ENCODE results near the gene SLK.

SLK gene

DNA sequence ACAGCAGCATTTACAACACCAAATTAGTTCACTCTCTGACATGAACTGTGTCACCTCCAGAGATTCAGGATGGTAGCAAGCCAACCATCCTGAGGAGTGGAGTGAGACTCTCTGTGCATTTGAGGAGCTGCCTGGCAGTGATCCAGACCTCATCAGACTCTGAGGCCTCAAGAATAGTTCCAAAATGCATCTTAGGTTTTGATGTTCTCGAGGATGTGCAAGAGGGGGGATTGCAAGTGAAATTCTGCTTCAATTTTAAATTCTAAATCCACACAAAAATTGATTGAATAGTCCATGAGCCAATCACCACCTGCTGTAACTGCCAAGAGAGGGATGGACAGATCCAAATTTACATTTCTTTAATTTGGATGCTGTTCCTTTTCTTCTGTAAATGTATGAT lies 49.7 kb downstream of the SLK start:
- H2BK12ac ChIP-seq (ENCODE audit: low read length), result no peak overlapping the region
- no peak overlapping the region for H3K18ac ChIP-seq (ENCODE audit: low read length)
- no peaks in the 10 kb centered on the region for H3K27me3 ChIP-seq (ENCODE audit: insufficient read depth, low read length)
- H4K91ac ChIP-seq (ENCODE audit: low read depth, low read length), result no peak overlapping the region
- H3K14ac ChIP-seq (ENCODE audit: low read length), result no peak overlapping the region
- no peaks in the 10 kb centered on the region for H3K79me2 ChIP-seq (ENCODE audit: control insufficient read depth, insufficient read depth, low read length, poor library complexity)
- H3K23ac ChIP-seq (ENCODE audit: low read length), result no peak overlapping the region
- no peak overlapping the region for H2AK5ac ChIP-seq (ENCODE audit: low read length)
- no peak overlapping the region for H2BK120ac ChIP-seq (ENCODE audit: insufficient read depth, low read length, poor library complexity)
- no peak overlapping the region for H3K9ac ChIP-seq (ENCODE audit: low read length)
- H3K4ac ChIP-seq (ENCODE audit: low read depth, low read length), result no peak overlapping the region
- H4K8ac ChIP-seq (ENCODE audit: low read depth, low read length), result no peak overlapping the region
- DNase-seq, result no peak
- H3K9me3 ChIP-seq (ENCODE audit: insufficient read depth, low read depth, low read length), result no peaks in the 10 kb centered on the region
- H3K4me3 ChIP-seq (ENCODE audit: low read depth, low read length), result no peak overlapping the region
- H3K36me3 ChIP-seq (ENCODE audit: control insufficient read depth in 1 of 2, insufficient read depth in 2 of 2, low read length in 2 of 2), result peaks cover 7 to 19% of the 10 kb centered on the region in 2 experiments
- no peaks in the 10 kb centered on the region for H3K79me1 ChIP-seq (ENCODE audit: low read length)
- no peak overlapping the region for H4K12ac ChIP-seq (ENCODE audit: low read depth, low read length)
- H2BK5ac ChIP-seq (ENCODE audit: low read depth, low read length, poor library complexity), result no peak overlapping the region
- H3K27ac ChIP-seq (ENCODE audit: low read depth, low read length), result no peak overlapping the region
- H3K4me2 ChIP-seq (ENCODE audit: low read length), result no peak overlapping the region
- no peak overlapping the region for H2AFZ ChIP-seq (ENCODE audit: insufficient read depth, low read length, poor library complexity)
- WGBS (ENCODE audit: extremely low coverage, insufficient coverage, insufficient read length), result no CpG with 5 or more reads among the region's 1 CpG
- H3K4me1 ChIP-seq (ENCODE audit: control insufficient read depth in 1 of 2, insufficient read depth in 2 of 2, low read length in 2 of 2), result no peaks in the 10 kb centered on the region

DNA sequence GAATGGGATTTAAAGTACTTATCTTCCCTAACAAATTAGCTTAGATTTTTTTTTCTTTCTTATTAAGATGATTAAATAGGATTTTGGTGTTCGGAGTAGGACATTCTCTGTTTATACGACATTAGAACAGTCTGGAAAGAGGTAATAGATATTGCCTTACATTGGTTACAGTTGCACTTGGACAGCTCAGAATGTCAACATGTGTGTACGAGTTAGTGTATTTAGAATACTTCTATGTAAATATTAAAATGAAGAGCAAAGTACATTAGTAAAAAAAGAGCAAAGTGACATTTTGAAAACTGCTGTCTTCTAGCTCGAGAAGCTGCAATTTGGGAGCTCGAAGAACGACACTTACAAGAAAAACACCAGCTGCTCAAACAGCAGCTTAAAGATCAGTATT lies 51.5 kb downstream of the SLK start:
- no CpG with 5 or more reads among the region's 6 CpGs for WGBS (ENCODE audit: extremely low coverage, insufficient coverage, insufficient read length)
- DNase-seq, result no peak

DNA sequence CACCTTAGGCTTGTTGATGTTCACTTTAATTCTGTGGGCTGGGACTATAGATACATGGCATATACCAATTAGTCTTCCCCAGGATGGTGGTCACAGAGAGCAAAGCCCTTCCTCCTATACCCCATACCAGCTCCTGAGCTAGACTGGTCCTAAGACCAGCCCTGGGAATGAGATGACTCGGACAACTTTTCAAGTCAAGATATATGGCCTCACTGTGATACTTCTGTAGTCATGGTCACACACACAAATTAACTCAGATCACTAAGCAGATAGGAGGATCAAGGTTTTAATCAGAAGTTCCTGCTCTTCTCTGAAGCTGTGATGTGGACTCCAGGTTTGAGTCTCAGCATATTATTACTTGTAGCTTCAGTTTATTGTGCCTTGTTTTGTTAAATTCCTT lies 53.1 kb downstream of the SLK start:
- Histone ChIP-seq H3K79me1 (ENCODE audit: low read length) (no peaks in the 10 kb centered on the region), H4K91ac (ENCODE audit: low read depth, low read length) (no peak overlapping the region), H3K27me3 (ENCODE audit: insufficient read depth, low read length) (no peaks in the 10 kb centered on the region), H3K79me2 (ENCODE audit: control insufficient read depth, insufficient read depth, low read length, poor library complexity) (no peaks in the 10 kb centered on the region), H4K12ac (ENCODE audit: low read depth, low read length) (no peak overlapping the region), H3K4me1 (ENCODE audit: control insufficient read depth in 1 of 2, insufficient read depth in 2 of 2, low read length in 2 of 2) (no peaks in the 10 kb centered on the region), H3K27ac (ENCODE audit: low read depth, low read length) (no peak overlapping the region), H4K8ac (ENCODE audit: low read depth, low read length) (no peak overlapping the region), H3K36me3 (ENCODE audit: control insufficient read depth in 1 of 2, insufficient read depth in 2 of 2, low read length in 2 of 2) (peaks cover 8 to 26% of the 10 kb centered on the region in 2 experiments), H3K4ac (ENCODE audit: low read depth, low read length) (no peak overlapping the region), H2BK5ac (ENCODE audit: low read depth, low read length, poor library complexity) (no peak overlapping the region), H2AFZ (ENCODE audit: insufficient read depth, low read length, poor library complexity) (no peak overlapping the region), H3K4me3 (ENCODE audit: low read depth, low read length) (no peak overlapping the region), H3K9ac (ENCODE audit: low read length) (no peak overlapping the region), H2BK120ac (ENCODE audit: insufficient read depth, low read length, poor library complexity) (no peak overlapping the region), H3K9me3 (ENCODE audit: insufficient read depth, low read depth, low read length) (no peaks in the 10 kb centered on the region), H3K4me2 (ENCODE audit: low read length) (no peak overlapping the region), H3K23ac (ENCODE audit: low read length) (no peak overlapping the region), H2AK5ac (ENCODE audit: low read length) (no peak overlapping the region), H3K14ac (ENCODE audit: low read length) (no peak overlapping the region), H3K18ac (ENCODE audit: low read length) (no peak overlapping the region), H2BK12ac (ENCODE audit: low read length) (no peak overlapping the region)
- no peak for DNase-seq
- no CpG with 5 or more reads among the region's 1 CpG for WGBS (ENCODE audit: extremely low coverage, insufficient coverage, insufficient read length)

More for the DNA sequence above, 51.5 kb downstream of the SLK start:
- peaks cover 7 to 21% of the 10 kb centered on the region in 2 experiments for H3K36me3 ChIP-seq (ENCODE audit: control insufficient read depth in 1 of 2, insufficient read depth in 2 of 2, low read length in 2 of 2)
- H2BK120ac ChIP-seq (ENCODE audit: insufficient read depth, low read length, poor library complexity), result no peak overlapping the region
- H3K27me3 ChIP-seq (ENCODE audit: insufficient read depth, low read length), result no peaks in the 10 kb centered on the region
- H3K9ac ChIP-seq (ENCODE audit: low read length), result no peak overlapping the region
- no peak overlapping the region for H4K8ac ChIP-seq (ENCODE audit: low read depth, low read length)
- no peaks in the 10 kb centered on the region for H3K4me1 ChIP-seq (ENCODE audit: control insufficient read depth in 1 of 2, insufficient read depth in 2 of 2, low read length in 2 of 2)
- H3K4ac ChIP-seq (ENCODE audit: low read depth, low read length), result no peak overlapping the region
- H2AFZ ChIP-seq (ENCODE audit: insufficient read depth, low read length, poor library complexity), result no peak overlapping the region
- H3K27ac ChIP-seq (ENCODE audit: low read depth, low read length), result no peak overlapping the region
- H4K12ac ChIP-seq (ENCODE audit: low read depth, low read length), result no peak overlapping the region
- no peak overlapping the region for H3K4me3 ChIP-seq (ENCODE audit: low read depth, low read length)
- H4K91ac ChIP-seq (ENCODE audit: low read depth, low read length), result no peak overlapping the region
- H3K79me2 ChIP-seq (ENCODE audit: control insufficient read depth, insufficient read depth, low read length, poor library complexity), result no peaks in the 10 kb centered on the region
- H2BK5ac ChIP-seq (ENCODE audit: low read depth, low read length, poor library complexity), result no peak overlapping the region
- H3K9me3 ChIP-seq (ENCODE audit: insufficient read depth, low read depth, low read length), result no peaks in the 10 kb centered on the region
- H2BK12ac ChIP-seq (ENCODE audit: low read length), result no peak overlapping the region
- H3K23ac ChIP-seq (ENCODE audit: low read length), result no peak overlapping the region
- H3K18ac ChIP-seq (ENCODE audit: low read length), result no peak overlapping the region
- no peak overlapping the region for H3K14ac ChIP-seq (ENCODE audit: low read length)
- no peak overlapping the region for H2AK5ac ChIP-seq (ENCODE audit: low read length)
- no peak overlapping the region for H3K4me2 ChIP-seq (ENCODE audit: low read length)
- no peaks in the 10 kb centered on the region for H3K79me1 ChIP-seq (ENCODE audit: low read length)

DNA sequence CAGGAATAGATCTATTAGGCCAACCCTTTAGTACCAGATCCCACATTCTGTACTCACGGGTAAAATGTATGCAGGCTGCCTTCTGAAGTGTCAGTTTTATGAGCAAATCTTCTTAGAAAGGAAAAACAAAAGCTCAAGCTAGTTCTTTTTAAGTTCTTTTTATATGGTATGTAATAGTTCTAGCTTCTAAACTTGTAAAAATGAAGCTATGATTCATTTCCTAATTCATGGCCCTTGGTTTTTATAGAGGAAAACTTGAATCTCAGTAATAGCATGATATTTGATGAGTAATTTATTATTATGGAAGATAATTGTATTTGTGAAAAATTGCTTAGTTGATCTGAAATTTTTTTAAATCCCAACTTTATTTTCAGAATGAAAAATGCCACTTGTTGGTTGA lies 54.3 kb downstream of the SLK start:
- H3K4me3 ChIP-seq (ENCODE audit: low read depth, low read length), result no peak overlapping the region
- H3K27ac ChIP-seq (ENCODE audit: low read depth, low read length), result no peak overlapping the region
- H3K9ac ChIP-seq (ENCODE audit: low read length), result no peak overlapping the region
- H2AK5ac ChIP-seq (ENCODE audit: low read length), result no peak overlapping the region
- H4K12ac ChIP-seq (ENCODE audit: low read depth, low read length), result no peak overlapping the region
- H3K14ac ChIP-seq (ENCODE audit: low read length), result no peak overlapping the region
- H3K9me3 ChIP-seq (ENCODE audit: insufficient read depth, low read depth, low read length), result no peaks in the 10 kb centered on the region
- WGBS (ENCODE audit: extremely low coverage, insufficient coverage, insufficient read length), result no CpG with 5 or more reads among the region's 1 CpG
- H2AFZ ChIP-seq (ENCODE audit: insufficient read depth, low read length, poor library complexity), result no peak overlapping the region
- H4K8ac ChIP-seq (ENCODE audit: low read depth, low read length), result no peak overlapping the region
- no peak overlapping the region for H2BK120ac ChIP-seq (ENCODE audit: insufficient read depth, low read length, poor library complexity)
- no peak overlapping the region for H2BK12ac ChIP-seq (ENCODE audit: low read length)
- no peak overlapping the region for H4K91ac ChIP-seq (ENCODE audit: low read depth, low read length)
- no peaks in the 10 kb centered on the region for H3K79me2 ChIP-seq (ENCODE audit: control insufficient read depth, insufficient read depth, low read length, poor library complexity)
- no peak overlapping the region for H3K4ac ChIP-seq (ENCODE audit: low read depth, low read length)
- H3K18ac ChIP-seq (ENCODE audit: low read length), result no peak overlapping the region
- H3K79me1 ChIP-seq (ENCODE audit: low read length), result no peaks in the 10 kb centered on the region
- H3K23ac ChIP-seq (ENCODE audit: low read length), result no peak overlapping the region
- H3K36me3 ChIP-seq (ENCODE audit: control insufficient read depth in 1 of 2, insufficient read depth in 2 of 2, low read length in 2 of 2), result peaks cover 8 to 26% of the 10 kb centered on the region in 2 experiments
- no peak overlapping the region for H3K4me2 ChIP-seq (ENCODE audit: low read length)
- H2BK5ac ChIP-seq (ENCODE audit: low read depth, low read length, poor library complexity), result no peak overlapping the region
- DNase-seq, result no peak
- H3K4me1 ChIP-seq (ENCODE audit: control insufficient read depth in 1 of 2, insufficient read depth in 2 of 2, low read length in 2 of 2), result no peaks in the 10 kb centered on the region
- H3K27me3 ChIP-seq (ENCODE audit: insufficient read depth, low read length), result no peaks in the 10 kb centered on the region

All from trophoblast cell (in vitro differentiated cells and primary cell).